WERI-Rb-1 (cell line): ENCODE measurements around the gene EPHA3.

Experiments used
- DNase-seq: peaks from one replicate; pipeline ENCODE4 v3.0.0-alpha.2; 2020
- H3K27ac ChIP-seq: fragments of 250-450 bp; sonication (Bioruptor Pico); 2 replicates; pipeline ENCODE4 v1.5.1; 2020; ENCODE audit warnings: mild to moderate bottlenecking, moderate library complexity
- H3K27me3 ChIP-seq: fragments of 250-450 bp; sonication (Bioruptor Pico); 2 replicates; pipeline ENCODE4 v1.5.1; 2021; ENCODE audit warnings: mild to moderate bottlenecking, low read depth, moderate library complexity; ENCODE audit not compliant: insufficient read depth, severe bottlenecking
- H3K36me3 ChIP-seq: fragments of 250-450 bp; sonication (Bioruptor Pico); 2 replicates; pipeline ENCODE4 v1.5.1; 2020; ENCODE audit warnings: mild to moderate bottlenecking, moderate library complexity
- H3K4me3 ChIP-seq: 2 replicates; pipeline ENCODE4 v1.5.1; 2011; ENCODE audit warnings: low read depth, mild to moderate bottlenecking, control low read depth, low read length
- H3K9me3 ChIP-seq: fragments of 250-450 bp; sonication (Bioruptor Pico); 2 replicates; pipeline ENCODE4 v1.5.1; 2021; ENCODE audit warnings: mild to moderate bottlenecking, moderate library complexity; ENCODE audit not compliant: severe bottlenecking
- CTCF ChIP-seq: IDR thresholded peaks from 2 replicates; pipeline ENCODE4 v1.5.1; 2011; ENCODE audit warnings: low read depth, mild to moderate bottlenecking, control low read depth, inconsistent platforms, low read length

The EPHA3 gene

GRCh38 chr3:89101921-89102320 lies 5.5 kb upstream of the EPHA3 start:
- no peak overlapping the region for H3K27ac ChIP-seq
- no peaks in the 10 kb centered on the region for H3K27me3 ChIP-seq
- H3K36me3 ChIP-seq = no peaks in the 10 kb centered on the region
- no peak for TF ChIP-seq CTCF
- no peaks in the 10 kb centered on the region for H3K9me3 ChIP-seq
- no peak overlapping the region for H3K4me3 ChIP-seq
- no peak for DNase-seq

- Histone ChIP-seq H3K36me3 (no peaks in the 10 kb centered on the region), H3K27me3 (no peaks in the 10 kb centered on the region), H3K9me3 (no peaks in the 10 kb centered on the region), H3K4me3 (no peak overlapping the region), H3K27ac (no peak overlapping the region)
- no peak for DNase-seq
- TF ChIP-seq CTCF = no peak
Measured at GRCh38 chr3:89104499-89104898, 2.9 kb upstream of the EPHA3 start.

GRCh38 chr3:89105503-89105902 lies 1.9 kb upstream of the EPHA3 start:
- H3K4me3 ChIP-seq = no peak overlapping the region
- H3K9me3 ChIP-seq = no peaks in the 10 kb centered on the region
- H3K27ac ChIP-seq = no peak overlapping the region
- no peak for TF ChIP-seq CTCF
- no peaks in the 10 kb centered on the region for H3K36me3 ChIP-seq
- DNase-seq = no peak
- no peaks in the 10 kb centered on the region for H3K27me3 ChIP-seq

GRCh38 chr3:89108291-89108550 lies 800 bp downstream of the EPHA3 start:
- Histone ChIP-seq H3K27ac (no peak overlapping the region), H3K36me3 (no peaks in the 10 kb centered on the region), H3K27me3 (no peaks in the 10 kb centered on the region), H3K4me3 (peak overlapping the region; percentile 45), H3K9me3 (no peaks in the 10 kb centered on the region)
- TF ChIP-seq CTCF = no peak
- DNase-seq = no peak

- no peak for DNase-seq
- Histone ChIP-seq H3K36me3 (no peaks in the 10 kb centered on the region), H3K27me3 (no peaks in the 10 kb centered on the region), H3K27ac (no peak overlapping the region), H3K4me3 (no peak overlapping the region), H3K9me3 (no peaks in the 10 kb centered on the region)
- TF ChIP-seq CTCF = no peak
Measured at GRCh38 chr3:89113344-89113743, 5.9 kb downstream of the EPHA3 start.

- H3K4me3 ChIP-seq = peak overlapping the region; percentile 59
- no peaks in the 10 kb centered on the region for H3K9me3 ChIP-seq
- no peaks in the 10 kb centered on the region for H3K27me3 ChIP-seq
- no peaks in the 10 kb centered on the region for H3K36me3 ChIP-seq
- TF ChIP-seq CTCF = peak; percentile 97
- H3K27ac ChIP-seq = peak overlapping the region; percentile 58
- DNase-seq = peak; percentile 84
Measured at GRCh38 chr3:89113893-89114840, 6.7 kb downstream of the EPHA3 start.
